Suprapubic skin (tissue), 4 donors: ENCODE data around the gene TMEM80. TPM values are rescaled to one million over a fixed set of nuclear protein-coding genes. Genes with fewer than 3 reads are reported as not detected.
A peak's percentile ranks its signal among the peaks of the same experiment; 100 is the strongest.
"Not testable (repeated sequence)": the region's sequence is repeated elsewhere in the genome, so short reads cannot be mapped to it uniquely, and the experiment has no call there.

Experiments
- DNase-seq, 2 donors: peaks; one replicate each; pipeline ENCODE4 v3.0.0-alpha.2; 2019; ENCODE audit warnings: low spot score in 2 of 2
- H3K27ac ChIP-seq: fragments of 200-600 bp; sonication (generic); one replicate; pipeline ENCODE4 v1.5.1; 2019
- H3K27me3 ChIP-seq: fragments of 200-600 bp; sonication (generic); one replicate; pipeline ENCODE4 v1.5.1; 2019
- H3K36me3 ChIP-seq: fragments of 200-600 bp; sonication (generic); one replicate; pipeline ENCODE4 v1.5.1; 2019
- H3K4me1 ChIP-seq: fragments of 200-600 bp; sonication (generic); one replicate; pipeline ENCODE4 v1.5.1; 2019
- H3K4me3 ChIP-seq: fragments of 200-600 bp; sonication (generic); one replicate; pipeline ENCODE4 v1.5.1; 2019; ENCODE audit warnings: mild to moderate bottlenecking
- H3K9me3 ChIP-seq: fragments of 200-600 bp; sonication (generic); one replicate; pipeline ENCODE4 v1.5.1; 2019
- EP300 ChIP-seq: sonication (generic); formaldehyde crosslinking; IDR thresholded peaks from one replicate; pipeline ENCODE4 v1.6.1; 2017; ENCODE audit warnings: antibody characterized with exemption
- POLR2A ChIP-seq, 2 donors: fragments of 450-650 bp; IDR thresholded peaks; one replicate each; pipeline ENCODE4 v1.6.1; 2017; ENCODE audit warnings: antibody characterized with exemption in 2 of 2, mild to moderate bottlenecking in 2 of 2, moderate library complexity in 2 of 2
- POLR2AphosphoS5 ChIP-seq, 3 donors: sonication (generic); formaldehyde crosslinking; IDR thresholded peaks; one replicate each; pipeline ENCODE4 v1.6.1; 2017; ENCODE audit warnings: antibody characterized with exemption in 3 of 3
- WGBS: methylation state at CpG from one replicate; pipeline ENCODE4 v1.1.5; 2018; 5-methylcytosine and 5-hydroxymethylcytosine counted together
- total RNA-seq, 4 donors: library from RNA; depleted of rRNA; stranded (reverse); fragments of >200 nt; gene quantifications; one replicate each; pipeline ENCODE4 v1.1.0, GENCODE V29; 2016
- TF ChIP-seq, protein P1 (sequence below), 2 donors: fragments of 200-600 bp in 1 of 2; fragments of 450-650 bp in 1 of 2; sonication (generic) in 1 of 2; IDR thresholded peaks; one replicate each; pipeline ENCODE4 v1.5.1; 2016 to 2019; ENCODE audit warnings: antibody characterized with exemption in 2 of 2, mild to moderate bottlenecking in 1 of 2, moderate library complexity in 1 of 2

The TMEM80 gene
- total RNA-seq, 4 donors from 2014 or later: 31.5 to 53.6 (median 39.1) TPM

DNA sequence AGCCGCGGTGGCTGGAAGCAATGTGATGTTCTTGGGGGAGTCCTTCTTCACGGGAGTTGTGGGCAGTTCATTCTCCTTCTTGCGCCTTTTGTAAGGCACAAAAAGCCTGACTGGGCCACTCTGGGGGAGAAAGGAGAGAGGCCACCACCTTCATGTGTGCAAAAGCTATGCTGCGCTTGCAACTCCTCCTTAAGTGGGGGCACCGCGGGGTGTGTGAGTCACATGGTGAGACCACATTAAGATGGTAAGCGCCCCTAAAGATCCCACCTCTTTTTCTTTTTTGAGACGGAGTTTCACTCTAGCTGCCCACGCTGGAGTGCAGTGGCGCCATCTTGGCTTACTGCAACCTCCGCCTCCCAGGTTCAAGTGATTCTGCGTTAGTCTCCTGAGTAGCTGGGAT is 14.6 kb upstream of the TMEM80 start:
- H3K9me3 ChIP-seq: no peaks in the 10 kb centered on the region
- H3K27ac ChIP-seq: no peak overlapping the region
- 91% methylated on average over 13 of the region's 13 CpGs for WGBS
- H3K36me3 ChIP-seq: peaks cover 85% of the 10 kb centered on the region
- TF ChIP-seq POLR2A (IDR thresholded peaks at IDR 0.05): no peak
- TF ChIP-seq POLR2AphosphoS5 (IDR thresholded peaks at IDR 0.05): no peak
- TF ChIP-seq EP300: no peak
- TF ChIP-seq, protein P1, sequence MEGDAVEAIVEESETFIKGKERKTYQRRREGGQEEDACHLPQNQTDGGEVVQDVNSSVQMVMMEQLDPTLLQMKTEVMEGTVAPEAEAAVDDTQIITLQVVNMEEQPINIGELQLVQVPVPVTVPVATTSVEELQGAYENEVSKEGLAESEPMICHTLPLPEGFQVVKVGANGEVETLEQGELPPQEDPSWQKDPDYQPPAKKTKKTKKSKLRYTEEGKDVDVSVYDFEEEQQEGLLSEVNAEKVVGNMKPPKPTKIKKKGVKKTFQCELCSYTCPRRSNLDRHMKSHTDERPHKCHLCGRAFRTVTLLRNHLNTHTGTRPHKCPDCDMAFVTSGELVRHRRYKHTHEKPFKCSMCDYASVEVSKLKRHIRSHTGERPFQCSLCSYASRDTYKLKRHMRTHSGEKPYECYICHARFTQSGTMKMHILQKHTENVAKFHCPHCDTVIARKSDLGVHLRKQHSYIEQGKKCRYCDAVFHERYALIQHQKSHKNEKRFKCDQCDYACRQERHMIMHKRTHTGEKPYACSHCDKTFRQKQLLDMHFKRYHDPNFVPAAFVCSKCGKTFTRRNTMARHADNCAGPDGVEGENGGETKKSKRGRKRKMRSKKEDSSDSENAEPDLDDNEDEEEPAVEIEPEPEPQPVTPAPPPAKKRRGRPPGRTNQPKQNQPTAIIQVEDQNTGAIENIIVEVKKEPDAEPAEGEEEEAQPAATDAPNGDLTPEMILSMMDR (IDR thresholded peaks at IDR 0.05): no peak
- no peak overlapping the region for H3K4me3 ChIP-seq
- H3K4me1 ChIP-seq: no peaks in the 10 kb centered on the region
- no peak for DNase-seq
- H3K27me3 ChIP-seq: no peaks in the 10 kb centered on the region

DNA sequence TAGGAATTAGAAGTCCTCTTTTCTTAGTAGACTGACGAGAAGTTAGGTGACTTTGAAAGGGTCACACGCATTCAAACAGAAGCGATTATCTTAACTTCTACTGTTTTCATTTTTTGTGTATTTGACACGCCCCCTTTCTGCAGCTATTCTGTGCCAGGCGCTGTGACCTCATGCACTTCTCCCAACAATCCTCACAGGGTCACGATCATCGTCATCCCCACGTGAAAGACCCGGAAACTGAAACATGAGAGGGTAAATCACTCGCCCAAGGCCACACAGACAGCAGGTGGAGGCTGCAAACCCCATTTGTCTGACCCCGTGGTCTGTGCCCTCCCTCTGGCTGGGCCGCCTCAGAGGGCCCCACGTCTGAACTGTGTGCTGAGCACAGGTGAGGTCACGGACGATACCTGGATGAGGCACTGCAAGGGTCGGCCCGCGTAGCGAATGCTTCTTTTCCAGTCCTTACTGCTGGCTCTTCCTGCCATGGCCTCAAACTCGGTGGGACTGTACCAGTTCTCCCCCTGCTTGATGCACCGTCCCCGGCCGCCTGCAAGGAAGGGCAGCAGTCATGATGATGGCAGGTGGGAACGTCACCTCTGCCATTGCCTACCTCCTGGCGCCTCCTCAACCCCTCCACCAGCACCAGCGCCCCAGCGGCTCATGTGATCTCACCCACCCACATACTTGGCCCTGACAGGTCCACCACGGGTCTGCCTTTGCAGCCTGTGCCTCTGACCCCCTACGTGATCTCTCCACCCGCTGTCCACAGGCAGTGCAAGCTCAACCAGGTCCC is 9.0 kb upstream of the TMEM80 start:
- DNase-seq: peak in 1 of 2 donors; percentile 75
- 93% methylated on average over 30 of the region's 30 CpGs for WGBS
- Histone ChIP-seq H3K36me3 (peaks cover 73% of the 10 kb centered on the region), H3K27me3 (no peaks in the 10 kb centered on the region), H3K4me3 (no peak overlapping the region), H3K9me3 (no peaks in the 10 kb centered on the region), H3K4me1 (peaks cover 5% of the 10 kb centered on the region), H3K27ac (no peak overlapping the region)
- TF ChIP-seq POLR2A (IDR thresholded peaks at IDR 0.05) (no peak), POLR2AphosphoS5 (IDR thresholded peaks at IDR 0.05) (no peak), EP300 (no peak)
- TF ChIP-seq, protein P1 (IDR thresholded peaks at IDR 0.05): no peak

DNA sequence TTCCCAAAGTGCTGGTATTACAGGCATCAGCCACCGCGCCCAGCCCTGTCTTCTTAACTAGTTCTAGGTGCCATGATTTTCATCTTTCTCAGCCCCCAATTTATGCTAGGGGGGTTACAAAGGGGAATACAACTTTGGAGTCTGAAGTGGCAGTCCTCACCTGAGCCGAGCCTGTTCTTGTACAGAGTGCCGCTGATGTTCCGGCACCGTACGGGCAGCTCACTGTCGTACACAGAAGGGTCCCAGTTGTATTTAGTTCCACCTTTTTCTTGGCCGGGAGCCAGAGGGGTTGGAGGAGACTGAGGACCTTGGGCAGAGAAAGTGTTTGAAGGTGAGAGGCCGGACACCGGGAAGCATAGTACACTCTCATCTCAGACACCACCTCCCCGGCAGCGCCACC is 7.9 kb upstream of the TMEM80 start:
- Histone ChIP-seq H3K27ac (no peak overlapping the region), H3K4me1 (peaks cover 14% of the 10 kb centered on the region), H3K36me3 (peaks cover 64% of the 10 kb centered on the region), H3K27me3 (no peaks in the 10 kb centered on the region), H3K4me3 (no peak overlapping the region), H3K9me3 (no peaks in the 10 kb centered on the region)
- DNase-seq: no peak
- WGBS: 92% methylated on average over 13 of the region's 13 CpGs
- TF ChIP-seq, protein P1 (IDR thresholded peaks at IDR 0.05): no peak
- TF ChIP-seq POLR2AphosphoS5 (IDR thresholded peaks at IDR 0.05): no peak
- no peak for TF ChIP-seq POLR2A (IDR thresholded peaks at IDR 0.05)
- no peak for TF ChIP-seq EP300

DNA sequence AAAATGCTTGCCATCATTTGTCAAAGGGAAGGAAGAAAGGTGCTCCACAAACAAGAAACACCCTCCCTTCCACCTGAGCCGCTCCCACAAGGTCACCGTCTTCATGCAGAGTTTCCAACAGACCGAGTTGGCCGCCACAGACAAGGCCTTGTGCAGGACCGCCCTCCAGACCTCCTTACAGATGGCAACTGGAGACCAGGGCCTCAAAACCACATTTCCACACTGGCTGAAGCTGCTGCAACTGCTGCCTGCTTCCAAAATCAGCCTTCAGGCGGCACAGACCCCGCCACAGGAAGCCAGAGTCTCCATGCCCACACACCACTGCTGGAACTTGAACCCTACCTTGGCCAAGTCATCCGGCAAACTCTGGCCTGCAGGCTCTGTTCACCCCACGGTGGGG is 6.9 kb upstream of the TMEM80 start:
- WGBS: 86% methylated on average over 9 of the region's 9 CpGs
- TF ChIP-seq POLR2AphosphoS5 (IDR thresholded peaks at IDR 0.05) (no peak), POLR2A (IDR thresholded peaks at IDR 0.05) (no peak), EP300 (no peak)
- TF ChIP-seq, protein P1 (IDR thresholded peaks at IDR 0.05): no peak
- Histone ChIP-seq H3K27me3 (no peaks in the 10 kb centered on the region), H3K4me1 (peaks cover 23% of the 10 kb centered on the region), H3K27ac (no peak overlapping the region), H3K9me3 (no peaks in the 10 kb centered on the region), H3K36me3 (peaks cover 55% of the 10 kb centered on the region), H3K4me3 (no peak overlapping the region)
- DNase-seq: no peak

DNA sequence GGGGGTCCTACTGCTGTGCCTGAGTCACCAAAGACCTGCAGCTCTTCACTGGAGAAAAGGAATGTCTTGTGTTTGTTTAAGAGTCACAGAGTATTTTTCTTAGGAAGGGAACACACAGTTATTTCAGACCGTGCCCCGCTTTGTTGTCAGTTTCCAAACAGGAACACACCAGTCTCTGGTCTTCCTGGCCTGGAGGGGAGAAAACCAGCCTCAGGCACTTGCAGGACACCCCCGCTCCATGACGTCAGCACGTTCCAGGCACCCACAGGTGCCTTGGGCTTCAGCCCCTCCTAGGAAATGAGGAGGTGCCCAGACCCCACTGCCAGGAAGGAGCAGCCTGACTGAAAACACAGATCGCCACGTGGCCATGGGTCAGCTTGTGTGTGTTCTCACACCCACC is 6.0 kb upstream of the TMEM80 start:
- TF ChIP-seq POLR2A (IDR thresholded peaks at IDR 0.05) (no peak), POLR2AphosphoS5 (IDR thresholded peaks at IDR 0.05) (no peak), EP300 (no peak)
- TF ChIP-seq, protein P1 (IDR thresholded peaks at IDR 0.05): no peak
- no peak for DNase-seq
- Histone ChIP-seq H3K27ac (no peak overlapping the region), H3K4me3 (no peak overlapping the region), H3K27me3 (no peaks in the 10 kb centered on the region), H3K9me3 (no peaks in the 10 kb centered on the region), H3K4me1 (peaks cover 33% of the 10 kb centered on the region), H3K36me3 (peaks cover 46% of the 10 kb centered on the region)
- WGBS: 90% methylated on average over 5 of the region's 7 CpGs

DNA sequence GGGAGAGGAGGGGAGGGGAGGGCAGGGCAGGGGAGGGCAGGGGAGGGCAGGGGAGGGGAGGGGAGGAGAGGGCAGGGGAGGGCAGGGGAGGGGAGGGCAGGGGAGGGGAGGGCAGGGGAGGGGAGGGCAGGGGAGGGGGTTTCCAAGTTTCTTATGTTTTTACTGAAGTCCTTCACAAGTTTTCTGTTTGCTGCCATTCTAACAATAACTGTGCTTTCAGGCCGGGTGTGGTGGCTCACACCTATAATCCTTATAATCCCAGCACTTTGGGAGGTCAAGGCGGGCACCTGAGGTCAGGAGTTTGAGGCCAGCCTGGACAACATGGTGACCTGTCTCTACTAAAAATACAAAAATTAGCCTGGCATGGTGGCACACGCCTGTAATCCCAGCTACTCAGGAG is 5.4 kb upstream of the TMEM80 start:
- Histone ChIP-seq H3K4me1 (peaks cover 34% of the 10 kb centered on the region), H3K36me3 (peaks cover 41% of the 10 kb centered on the region)
- not testable (repeated sequence) for H3K27me3 ChIP-seq, H3K4me3 ChIP-seq, H3K27ac ChIP-seq, H3K9me3 ChIP-seq, DNase-seq
- 100% methylated on average over 3 of the region's 3 CpGs for WGBS
